Colon (tissue), 2 donors: ENCODE data around the gene FAM168B.
"Not testable (repeated sequence)": the region's sequence is repeated elsewhere in the genome, so short reads cannot be mapped to it uniquely, and the experiment has no call there.

Source experiments
- FAIRE-seq: peaks from 2 replicates; lab custom pipeline; 2012; peaks lifted over from hg19 to GRCh38; lab: Jason Lieb, UNC
- donor health status: control.
- donor health status: control.

The FAM168B gene

DNA sequence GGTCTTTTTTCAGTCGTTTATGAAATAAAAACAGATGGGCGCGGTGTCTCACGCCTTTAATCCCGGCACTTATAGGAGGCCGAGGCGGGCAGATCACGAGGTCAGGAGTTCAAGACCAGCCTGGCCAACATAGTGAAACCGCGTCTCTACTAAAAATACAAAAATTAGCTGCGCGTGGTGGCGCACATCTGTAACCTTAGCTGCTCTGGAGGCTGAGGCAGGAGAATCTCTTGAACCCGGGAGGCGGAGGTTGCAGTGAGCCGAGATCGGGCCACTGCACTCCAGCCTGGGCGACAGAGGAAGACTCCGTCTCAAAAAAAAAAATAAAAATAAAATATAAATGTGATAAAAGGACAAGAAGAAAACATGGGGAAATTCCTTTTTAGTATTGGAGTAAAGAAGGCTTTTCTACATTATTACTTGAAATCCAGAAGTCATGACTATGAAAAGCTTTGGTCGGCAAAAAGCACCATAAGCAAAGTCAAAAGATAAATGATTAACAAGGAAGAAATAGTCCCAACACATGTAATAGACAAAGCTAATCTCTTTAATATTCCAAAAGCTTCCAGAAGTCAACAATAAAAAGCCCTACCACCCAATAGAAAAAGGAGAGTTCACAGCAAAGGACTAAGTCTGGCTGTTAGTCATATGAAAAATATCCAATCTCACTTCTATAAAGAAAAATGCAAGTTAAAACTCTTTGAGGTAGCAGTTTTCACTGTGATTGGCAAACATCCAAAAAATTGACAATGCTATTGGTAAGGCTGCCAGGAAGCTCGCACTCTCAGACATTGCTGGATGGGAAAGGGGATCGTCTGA, 1.4 kb upstream of the FAM168B start:
- no peak for FAIRE-seq

DNA sequence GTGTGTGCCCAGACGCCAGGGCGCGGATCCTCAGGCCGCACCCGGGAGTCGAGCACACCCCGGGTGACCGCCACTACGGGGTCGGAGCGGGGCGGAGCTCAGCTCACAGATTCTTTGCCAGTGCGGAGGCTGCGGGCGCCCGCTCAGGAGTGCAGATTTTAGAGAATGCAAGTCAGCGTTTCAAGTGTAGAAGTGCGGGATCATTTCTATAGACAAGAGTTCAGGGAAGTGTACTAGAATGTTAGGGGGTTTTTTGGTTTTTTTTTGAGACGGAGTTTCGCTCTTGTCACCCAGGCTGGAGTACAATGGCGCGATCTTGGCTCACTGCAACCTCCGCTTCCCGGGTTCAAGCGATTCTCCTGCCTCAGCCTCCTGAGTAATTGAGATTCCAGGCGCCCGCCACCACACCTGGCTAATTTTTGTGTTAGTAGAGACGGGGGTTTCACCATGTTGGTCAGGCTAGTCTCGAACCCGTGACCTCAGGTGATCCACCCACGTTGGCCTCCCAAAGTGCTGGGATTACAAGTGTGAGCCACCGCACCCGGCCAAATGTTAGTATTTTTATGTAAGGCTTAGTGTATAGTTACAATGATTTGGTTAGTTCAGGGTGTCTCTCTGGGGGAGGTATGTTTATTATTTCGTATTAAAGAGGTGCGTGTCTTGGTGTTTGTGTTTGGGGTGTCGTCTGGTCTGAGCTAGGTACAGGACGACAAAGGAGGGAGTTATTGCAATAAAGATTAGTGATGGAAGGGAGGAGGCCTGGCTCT, 619 bp upstream of the FAM168B start:
- no peak for FAIRE-seq

DNA sequence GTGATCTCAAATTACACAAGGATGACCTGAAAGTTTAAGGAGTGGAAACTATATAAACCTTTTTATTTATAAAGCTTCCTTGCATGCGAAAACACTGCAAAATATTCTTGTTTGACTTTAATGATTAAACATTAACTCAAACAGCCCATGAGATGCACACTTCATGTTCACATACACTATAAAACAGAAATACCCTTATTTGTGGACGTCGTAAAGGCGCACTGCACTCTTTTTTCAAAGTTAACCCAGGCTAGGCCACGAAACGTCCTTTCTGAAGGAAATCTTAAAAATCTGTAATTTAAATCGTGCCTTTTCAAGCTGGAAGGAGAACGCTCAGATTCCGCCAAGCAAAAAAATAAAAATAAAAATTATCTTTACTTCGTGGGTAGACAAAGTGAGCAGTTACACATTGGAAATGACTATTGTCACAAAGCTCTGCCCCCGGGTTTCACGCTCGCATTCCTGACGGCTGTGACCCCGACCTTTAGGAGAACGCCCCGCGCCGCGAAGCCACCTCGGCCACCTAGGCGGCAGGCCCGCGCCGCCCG, 728 bp downstream of the FAM168B start:
- no peak for FAIRE-seq

DNA sequence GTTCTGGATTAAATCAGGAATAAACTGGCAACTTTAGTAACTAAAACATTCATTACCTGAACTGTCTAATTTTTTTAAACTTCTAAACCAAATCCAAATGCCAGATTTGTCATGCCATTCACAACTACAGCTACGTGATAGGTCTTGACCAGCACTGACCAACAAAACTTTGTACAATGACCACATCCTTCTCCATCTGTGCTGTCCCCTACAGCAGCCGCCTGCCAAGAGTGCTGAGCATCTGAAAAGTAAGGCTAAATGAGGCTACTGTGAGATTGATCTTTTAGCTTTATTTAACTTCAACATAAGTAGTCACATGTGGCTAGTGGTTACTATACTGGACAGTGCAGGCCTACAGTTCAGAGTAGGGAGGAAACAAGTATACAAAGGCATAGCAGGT, 7.6 kb downstream of the FAM168B start:
- FAIRE-seq = no peak

DNA sequence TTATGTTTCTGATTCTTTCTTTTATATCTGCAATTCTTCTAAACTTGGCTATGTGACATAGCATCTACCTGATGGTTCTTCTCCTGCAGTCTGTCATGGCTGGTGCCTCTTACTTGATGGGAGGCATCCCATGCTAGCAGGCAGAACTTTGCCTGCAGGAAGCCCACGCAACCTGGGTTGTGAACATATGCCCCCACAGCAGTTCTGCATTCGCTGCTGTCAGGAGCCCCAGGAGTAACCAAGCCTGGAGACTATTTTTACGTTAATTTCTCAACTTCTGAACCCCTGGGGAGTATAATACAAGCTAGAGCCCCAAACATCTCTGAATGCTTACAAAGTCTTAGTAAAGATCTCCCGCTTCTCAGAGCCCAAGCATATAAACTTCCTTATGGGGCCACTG, 12.1 kb downstream of the FAM168B start:
- FAIRE-seq = no peak

DNA sequence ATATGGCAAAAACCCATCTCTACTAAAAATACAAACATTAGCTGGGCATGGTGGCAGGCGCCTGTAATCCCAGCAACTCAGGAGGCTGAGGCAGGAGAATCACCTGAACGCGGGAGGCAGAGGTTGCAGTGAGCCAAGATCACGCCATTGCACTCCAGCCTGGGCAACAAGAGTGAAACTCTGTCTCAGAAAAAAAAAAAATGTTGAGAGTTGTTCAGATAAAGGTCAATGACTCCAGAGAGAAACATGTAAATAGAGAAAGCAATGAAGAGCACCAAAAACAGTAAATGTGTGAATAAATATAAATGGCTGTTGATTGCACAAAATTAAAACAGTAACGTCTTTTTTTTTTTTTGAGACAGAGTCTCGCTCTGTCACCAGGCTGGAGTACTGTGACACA, 13.3 kb downstream of the FAM168B start:
- FAIRE-seq = not testable (repeated sequence)

DNA sequence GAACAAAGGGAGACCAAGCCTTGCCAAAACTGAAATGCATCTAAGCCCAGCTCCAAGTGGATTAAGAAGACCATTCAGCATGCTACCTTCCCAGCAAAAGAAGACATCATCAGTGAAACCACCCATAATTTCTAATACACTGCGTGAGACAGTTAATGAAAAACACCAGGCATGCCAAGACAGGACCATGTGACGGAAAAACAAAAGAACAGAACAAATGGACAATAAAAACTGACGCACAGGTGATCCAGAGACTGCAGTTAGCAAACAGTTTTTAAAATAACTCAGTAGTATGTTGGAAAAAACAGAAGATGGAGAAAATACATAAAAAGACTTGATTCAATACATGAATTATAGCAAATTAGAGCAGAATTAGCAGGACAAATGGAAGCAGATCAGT, 15.3 kb downstream of the FAM168B start:
- FAIRE-seq = no peak

DNA sequence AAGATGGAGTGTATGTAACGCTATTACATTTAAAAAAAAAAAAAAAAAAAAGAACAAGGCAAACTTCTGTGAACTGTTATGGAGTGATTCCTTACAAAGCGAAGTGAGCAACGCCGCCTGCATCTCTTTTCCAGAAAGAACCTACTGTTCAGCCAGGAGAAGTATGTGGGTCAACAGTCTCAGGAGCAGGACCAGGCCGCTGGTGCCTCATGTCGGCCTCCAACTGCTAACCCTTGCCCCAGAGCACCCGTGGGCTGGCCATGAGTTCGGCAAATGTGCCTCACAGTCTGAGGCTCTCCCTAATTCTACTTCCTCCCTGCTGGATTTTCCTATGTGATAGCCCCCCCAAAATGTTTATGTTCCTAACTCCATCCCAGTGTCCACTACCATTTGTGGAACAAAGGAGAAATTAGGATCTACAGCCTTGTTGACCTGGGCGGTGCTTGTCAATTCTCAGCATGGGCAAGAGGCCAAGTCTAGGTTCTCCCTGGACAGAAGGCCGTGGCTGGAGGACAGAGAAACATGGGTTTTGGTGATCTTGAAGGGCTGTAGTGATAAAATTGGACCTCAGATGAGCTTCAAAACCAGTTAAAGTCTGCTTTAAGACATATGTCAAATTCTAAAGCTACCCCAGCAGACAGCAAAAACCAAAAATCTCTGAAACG, 15.9 kb downstream of the FAM168B start:
- FAIRE-seq = no peak

DNA sequence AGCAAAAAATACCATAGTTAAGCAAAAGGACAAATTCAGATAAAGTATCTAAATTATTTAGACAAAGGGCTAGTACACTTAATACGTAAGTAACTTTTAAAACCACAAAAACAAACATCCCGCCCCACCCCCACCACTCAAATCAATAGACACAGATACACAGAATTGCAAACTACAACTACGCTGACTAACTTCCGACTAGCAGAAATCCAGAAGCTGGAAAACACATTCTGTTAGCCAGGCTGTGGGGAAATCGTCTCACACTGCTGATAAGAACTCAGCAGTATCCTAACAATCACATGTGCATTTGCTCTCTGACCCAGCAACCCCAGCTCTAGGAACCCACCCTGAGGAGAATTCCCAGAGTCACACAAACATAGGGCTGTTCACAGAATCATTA, 16.6 kb downstream of the FAM168B start:
- no peak for FAIRE-seq

DNA sequence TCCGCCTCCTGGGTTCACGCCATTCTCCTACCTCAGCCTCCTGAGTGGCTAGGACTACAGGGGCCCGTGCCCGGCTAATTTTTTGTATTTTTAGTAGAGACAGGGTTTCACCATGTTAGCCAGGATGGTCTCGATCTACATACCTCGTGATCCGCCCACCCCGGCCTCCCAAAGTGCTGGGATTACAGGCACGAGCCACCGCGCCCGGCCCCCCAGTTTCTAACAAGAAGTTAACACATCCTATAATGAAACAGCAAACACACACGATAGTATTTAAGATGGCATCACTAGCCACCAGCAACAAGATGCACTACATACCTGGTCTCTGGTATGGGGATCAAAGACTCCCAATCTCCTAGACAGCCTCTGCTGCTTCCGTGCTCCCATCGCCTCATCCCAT, 17.7 kb downstream of the FAM168B start:
- not testable (repeated sequence) for FAIRE-seq

DNA sequence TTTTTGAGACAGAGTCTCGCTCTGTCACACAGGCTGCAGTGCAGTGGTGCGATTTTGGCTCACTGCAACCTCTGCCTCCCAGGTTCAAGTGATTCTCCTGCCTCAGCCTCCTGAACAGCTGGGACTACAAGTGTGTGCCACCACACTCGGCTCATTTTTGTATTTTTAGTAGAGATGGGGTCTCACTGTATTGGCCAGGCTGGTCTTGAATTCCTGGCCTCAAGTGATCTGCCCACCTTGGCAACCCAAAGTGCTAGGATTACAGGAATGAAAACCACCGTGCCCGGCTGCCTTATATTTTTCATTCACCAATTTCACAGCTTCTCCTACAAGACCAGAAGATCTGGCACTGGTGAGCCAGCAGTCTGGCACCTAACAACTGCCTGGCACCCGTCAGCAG, 25.1 kb downstream of the FAM168B start:
- FAIRE-seq = not testable (repeated sequence)

DNA sequence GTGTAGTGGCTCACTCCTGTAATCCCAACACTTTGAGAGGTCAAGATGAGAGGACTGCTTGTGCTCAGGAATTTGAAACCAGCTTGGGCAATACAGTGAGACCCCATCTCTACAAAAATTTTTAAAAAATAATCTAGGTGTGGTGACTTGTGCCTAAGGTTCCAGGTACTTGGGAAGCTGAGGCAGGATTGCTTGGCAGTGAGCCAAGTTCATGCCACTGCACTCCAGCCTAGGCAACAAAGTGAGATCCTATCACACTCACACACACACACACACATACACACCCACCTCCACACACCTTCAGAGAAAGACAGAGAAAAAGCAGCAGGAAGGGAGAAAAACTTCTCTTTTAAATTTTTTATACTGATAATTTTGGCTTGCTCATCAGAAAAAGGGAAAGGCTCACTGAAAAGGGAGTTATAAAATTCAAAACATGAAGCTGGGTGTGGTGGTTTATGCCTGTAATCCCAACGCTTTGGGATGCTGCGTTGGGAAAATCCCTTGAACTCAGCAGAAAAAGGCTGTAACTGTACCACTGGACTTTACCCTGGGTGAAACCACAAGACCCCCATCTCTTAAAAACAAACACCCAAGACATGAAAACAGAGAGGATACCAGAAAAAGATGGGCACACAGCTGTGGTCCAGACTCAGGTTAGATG, 25.7 kb downstream of the FAM168B start:
- no peak for FAIRE-seq

DNA sequence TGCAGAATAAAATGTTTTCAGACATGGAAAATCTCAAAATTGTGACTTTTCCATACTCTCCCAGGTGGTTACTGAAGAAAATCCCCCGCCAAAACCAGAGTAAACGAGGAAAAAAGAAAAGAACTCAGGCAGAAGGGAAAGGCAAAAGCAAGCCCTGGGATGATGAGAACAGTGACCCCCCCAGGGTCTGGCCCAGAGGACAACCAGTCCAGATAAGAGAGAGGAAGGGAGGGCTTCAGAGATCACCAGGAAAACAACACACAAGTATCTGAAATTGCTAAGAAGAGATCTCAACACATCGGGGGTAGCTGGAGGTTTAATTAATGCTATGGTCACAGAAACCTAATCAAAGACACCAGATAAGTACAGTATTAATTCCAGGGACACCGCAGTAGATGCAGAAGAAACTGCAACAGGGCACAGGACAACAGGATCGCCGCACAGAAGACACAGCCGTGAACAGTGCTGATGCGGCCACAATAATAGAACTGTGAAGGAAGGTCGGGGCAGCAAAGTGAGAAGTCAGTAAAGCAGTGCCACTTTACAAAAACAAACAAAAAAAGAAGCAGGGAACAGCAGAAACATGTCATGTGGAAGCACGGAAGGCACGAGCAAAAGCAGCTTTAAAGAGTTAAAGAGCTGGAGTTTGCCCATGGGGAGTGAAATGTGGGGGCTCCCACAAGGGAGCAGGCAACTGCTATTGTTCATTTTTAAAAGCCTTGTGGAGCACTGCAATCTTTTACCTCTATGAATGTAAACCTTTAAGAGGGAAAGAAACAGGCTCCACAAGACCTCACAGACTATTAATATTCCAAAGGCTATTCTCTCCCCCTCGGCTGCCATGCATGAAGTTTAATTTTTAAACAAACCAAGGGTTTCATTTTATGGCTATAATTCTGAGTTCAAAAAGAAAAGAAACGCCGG, 28.4 kb downstream of the FAM168B start:
- FAIRE-seq = no peak

DNA sequence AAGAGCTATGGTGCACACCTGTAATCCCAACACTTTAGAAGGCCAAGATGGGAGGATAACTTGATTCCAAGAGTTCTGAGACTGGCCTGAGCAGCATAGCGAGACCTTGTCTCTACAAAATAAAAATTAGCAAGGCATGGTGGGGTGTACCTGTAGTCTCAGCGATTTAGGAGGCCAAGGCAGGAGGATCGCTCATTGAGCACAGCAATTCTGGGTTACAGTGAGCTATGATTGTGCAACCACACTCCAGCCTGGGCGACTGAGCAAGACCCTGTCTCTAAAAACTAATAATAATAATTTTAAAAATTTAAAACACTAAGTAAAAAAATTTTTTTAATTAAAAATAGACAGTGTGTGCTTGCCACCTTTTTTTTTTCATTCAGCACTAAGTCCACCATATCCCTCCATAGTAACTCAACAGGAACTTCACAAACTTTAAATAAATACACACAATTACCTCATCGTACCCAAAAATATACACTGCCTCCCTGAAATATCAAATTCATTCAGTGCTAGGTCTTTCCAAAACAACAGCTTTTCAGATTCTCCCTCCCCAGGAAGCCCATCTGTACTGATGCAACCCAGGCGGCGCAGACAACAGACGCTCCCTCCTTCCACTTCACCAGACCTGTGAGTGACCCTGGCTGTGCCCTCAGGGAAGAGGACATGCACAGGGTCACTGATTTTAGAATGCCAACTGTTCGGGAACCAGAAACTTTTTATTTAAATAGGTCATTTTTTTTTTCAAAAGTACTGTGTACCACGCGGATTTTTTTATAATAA, 29.6 kb downstream of the FAM168B start:
- FAIRE-seq = no peak

DNA sequence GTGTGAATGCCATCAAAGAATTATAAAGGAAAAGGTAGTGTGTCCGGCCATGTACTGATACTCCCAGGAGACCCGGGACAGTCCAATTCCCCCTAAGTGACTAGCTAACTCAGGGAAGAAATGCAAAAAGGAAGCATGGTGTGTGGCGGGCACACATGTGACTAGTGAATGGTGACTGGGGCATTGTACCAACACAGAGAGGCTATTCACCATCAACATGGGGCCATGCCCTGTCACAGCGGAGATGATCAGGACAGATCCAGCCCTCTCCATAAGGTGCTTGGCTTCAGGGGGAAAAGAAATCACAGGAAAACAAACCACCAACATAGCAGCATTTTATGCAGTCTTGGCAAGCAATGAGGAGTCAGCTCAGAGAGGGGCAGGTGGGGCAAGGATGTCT, 34.3 kb downstream of the FAM168B start:
- no peak for FAIRE-seq

DNA sequence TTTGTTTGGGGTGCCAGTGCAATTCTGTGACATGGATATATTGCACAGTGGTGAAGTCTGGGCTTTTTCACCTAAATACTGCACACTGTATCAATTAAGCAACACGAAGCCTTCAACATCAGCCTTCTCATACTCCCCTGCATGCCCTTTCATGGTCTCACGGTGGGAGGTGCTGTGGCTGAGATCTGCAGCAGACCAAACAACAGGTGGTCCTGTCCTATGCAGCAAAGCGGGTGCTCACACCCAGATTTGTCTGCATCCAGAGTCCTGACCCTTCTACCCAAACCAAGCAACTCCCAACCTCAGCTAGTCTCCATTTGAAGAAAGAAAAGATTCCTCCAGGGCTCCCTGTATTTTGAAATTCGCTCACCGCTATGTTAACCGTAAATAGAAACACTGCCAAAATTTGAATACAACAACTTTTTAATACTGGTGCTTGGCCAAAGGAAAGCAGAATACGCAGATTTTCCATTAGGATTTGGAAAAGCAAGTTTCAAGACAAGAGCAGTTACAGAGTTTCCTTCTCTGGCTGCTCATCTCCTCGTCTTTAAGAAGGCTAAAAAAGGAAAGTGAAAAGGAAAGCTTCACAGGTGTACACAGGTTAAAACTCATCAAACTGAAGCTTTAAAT, 34.9 kb downstream of the FAM168B start:
- FAIRE-seq = no peak

DNA sequence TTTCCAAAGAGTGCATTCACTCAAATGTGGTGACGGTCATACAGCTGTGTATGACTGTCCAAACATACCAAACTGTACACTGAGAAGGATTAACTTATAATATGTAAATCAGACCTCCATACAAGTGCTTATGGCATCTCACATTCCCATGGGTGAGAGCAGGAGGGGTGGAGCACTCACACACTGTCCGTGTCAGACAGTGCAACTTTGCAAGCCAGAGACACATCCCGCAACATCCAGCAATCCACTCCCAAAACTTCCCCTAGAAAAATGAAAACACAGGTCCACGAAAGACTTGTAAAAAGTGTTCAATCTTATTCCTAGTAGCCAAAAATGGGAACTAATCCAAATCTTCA, 36.4 kb downstream of the FAM168B start:
- no peak for FAIRE-seq

DNA sequence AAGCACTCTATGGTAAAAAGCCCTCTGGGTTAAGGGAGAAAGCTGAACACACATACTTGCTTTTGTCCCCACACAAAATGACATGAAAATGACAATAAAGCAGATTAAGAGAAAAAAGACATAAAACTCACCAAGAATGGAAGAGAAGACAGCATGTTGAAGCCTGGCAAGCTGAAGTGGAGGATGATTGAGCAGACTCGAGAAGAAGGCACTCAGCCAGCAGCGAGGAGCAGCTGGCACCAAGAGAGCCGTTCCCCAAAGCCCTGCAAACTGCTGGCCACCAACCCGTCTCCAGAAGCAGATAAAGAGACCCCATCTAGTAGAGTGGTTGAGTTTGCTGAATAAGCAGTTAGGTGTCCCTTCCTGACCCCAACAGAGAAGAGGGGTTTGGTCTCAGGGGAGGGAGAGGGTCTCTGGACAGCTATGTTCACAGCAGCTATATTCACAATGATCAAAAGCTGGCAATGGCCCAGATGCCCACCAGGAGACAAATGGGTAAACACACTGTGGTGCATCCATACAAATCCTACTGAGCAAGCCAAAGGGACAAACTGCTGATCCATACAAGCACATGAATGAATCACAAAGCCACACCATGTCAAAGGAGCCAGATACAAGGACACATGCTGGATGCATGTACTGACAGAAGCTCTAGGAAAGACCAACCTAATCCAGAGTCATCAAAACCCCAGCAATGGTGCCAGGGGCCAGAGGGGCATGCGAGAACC, 36.9 kb downstream of the FAM168B start:
- FAIRE-seq = no peak
